Measurements from ENCODE around the gene MSH4. TPM values are rescaled to one million over a fixed set of nuclear protein-coding genes. Genes with fewer than 3 reads are reported as not detected.
"Not testable (repeated sequence)": the region's sequence is repeated elsewhere in the genome, so short reads cannot be mapped to it uniquely, and the experiment has no call there.

Gene MSH4
- total RNA-seq, 2 experiments from 2014 or later: 0.21 to 0.34 TPM

DNA sequence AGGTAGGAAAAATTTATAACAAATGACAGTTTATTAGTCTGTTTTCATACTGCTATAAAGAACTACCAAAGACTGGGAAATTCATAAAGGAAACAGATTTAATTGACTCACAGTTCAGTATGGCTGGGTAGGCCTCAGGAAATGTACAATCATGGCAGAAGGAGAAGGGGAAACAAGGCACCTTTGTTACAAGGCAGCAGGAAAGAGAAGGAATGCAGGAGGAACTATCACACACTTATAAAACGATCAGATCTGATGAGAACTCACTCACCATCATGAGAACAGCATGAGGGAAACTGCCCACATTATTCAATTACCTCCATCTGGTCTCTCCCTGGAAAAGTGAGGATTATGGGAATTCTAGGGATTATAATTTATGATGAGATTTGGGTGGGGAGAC lies 74.3 kb downstream of the MSH4 start:
- ChIA-PET POLR2A (no interaction called here), CTCF (no interaction called here)
- Mint-ChIP-seq H3K9me3 (ENCODE audit: insufficient read depth) (no peaks in the 10 kb centered on the region), H3K36me3 (ENCODE audit: low read depth) (no peaks in the 10 kb centered on the region), H3K27me3 (ENCODE audit: low read depth) (no peaks in the 10 kb centered on the region), H3K27ac (no peak overlapping the region), H3K4me1 (ENCODE audit: low read depth) (no peaks in the 10 kb centered on the region), H3K4me3 (no peak overlapping the region)
- ATAC-seq (no peak), DNase-seq (no peak)

DNA sequence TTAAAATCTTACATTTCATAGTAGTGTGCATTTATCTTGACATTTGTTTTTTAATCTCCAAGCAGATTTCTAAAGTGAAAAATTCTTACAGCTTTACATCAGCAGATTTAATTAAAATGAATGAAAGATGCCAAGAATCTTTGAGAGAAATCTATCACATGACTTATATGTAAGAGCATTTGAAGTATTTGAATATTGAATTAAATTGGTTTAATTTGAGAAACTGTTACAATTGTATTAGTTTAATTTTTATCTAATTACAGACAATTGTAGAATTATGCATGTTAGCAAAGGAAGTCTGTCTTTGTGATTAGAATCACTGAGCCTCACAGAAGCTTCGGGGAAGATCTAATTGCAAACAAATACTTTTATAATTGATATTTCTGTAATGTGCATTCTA lies 83.3 kb downstream of the MSH4 start:
- ChIA-PET POLR2A (no interaction called here), CTCF (no interaction called here)
- DNase-seq: no peak
- Mint-ChIP-seq H3K27me3 (ENCODE audit: low read depth) (no peaks in the 10 kb centered on the region), H3K27ac (no peak overlapping the region), H3K4me1 (ENCODE audit: low read depth) (no peaks in the 10 kb centered on the region), H3K4me3 (no peak overlapping the region), H3K9me3 (ENCODE audit: insufficient read depth) (no peaks in the 10 kb centered on the region), H3K36me3 (ENCODE audit: low read depth) (no peaks in the 10 kb centered on the region)
- ATAC-seq: no peak

DNA sequence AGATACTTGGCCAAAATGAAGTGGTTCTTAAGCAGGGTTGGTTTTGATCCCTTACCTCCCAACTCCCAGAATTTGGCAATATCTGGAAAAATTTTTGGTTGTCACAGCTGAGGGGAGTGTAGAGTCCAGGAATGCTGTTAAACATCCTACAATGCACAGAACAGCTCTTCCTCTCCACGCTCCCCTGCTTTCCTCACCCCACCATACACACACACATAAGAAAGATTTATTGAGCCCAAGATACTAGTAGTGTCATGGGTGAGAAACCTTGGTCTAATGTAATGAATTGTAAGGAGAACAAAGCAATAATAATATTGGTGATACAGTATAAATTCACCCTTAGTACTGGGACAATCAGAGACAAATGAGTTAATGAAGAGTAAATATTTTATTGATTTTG lies 87.8 kb downstream of the MSH4 start:
- no peak for DNase-seq
- no peak overlapping the region for H3K27ac Mint-ChIP-seq
- H3K4me3 Mint-ChIP-seq: no peak overlapping the region
- ATAC-seq: no peak
- no peaks in the 10 kb centered on the region for H3K9me3 Mint-ChIP-seq (ENCODE audit: insufficient read depth)
- no peaks in the 10 kb centered on the region for H3K4me1 Mint-ChIP-seq (ENCODE audit: low read depth)
- CTCF ChIA-PET: no interaction called here
- H3K36me3 Mint-ChIP-seq (ENCODE audit: low read depth): no peaks in the 10 kb centered on the region
- POLR2A ChIA-PET: no interaction called here
- no peaks in the 10 kb centered on the region for H3K27me3 Mint-ChIP-seq (ENCODE audit: low read depth)

DNA sequence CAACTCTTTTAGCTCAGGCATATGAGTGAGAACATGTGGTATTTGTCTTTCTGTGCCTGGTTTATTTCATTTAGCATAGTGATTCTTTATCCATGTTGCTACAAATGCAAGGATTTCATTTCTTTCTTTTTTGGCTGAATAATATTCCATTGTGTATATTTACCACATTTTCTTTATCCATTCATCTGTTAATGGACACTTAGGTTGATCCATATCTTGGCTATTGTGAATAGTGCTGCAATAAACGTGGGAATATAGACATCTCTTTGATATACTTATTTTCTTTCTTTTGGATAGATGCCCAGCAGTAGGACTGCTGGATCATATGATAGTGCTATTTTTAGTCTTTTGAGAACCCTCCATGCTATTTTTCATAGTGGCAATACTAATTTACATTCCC lies 104.7 kb downstream of the MSH4 start:
- POLR2A ChIA-PET: no interaction called here
- CTCF ChIA-PET: no interaction called here
- H3K4me1 Mint-ChIP-seq (ENCODE audit: low read depth): no peaks in the 10 kb centered on the region
- peaks cover 2% of the 10 kb centered on the region for H3K27me3 Mint-ChIP-seq (ENCODE audit: low read depth)
- ATAC-seq (no peak), DNase-seq (no peak)
- no peak overlapping the region for H3K27ac Mint-ChIP-seq
- H3K36me3 Mint-ChIP-seq (ENCODE audit: low read depth): no peaks in the 10 kb centered on the region
- H3K4me3 Mint-ChIP-seq: no peak overlapping the region
- no peaks in the 10 kb centered on the region for H3K9me3 Mint-ChIP-seq (ENCODE audit: insufficient read depth)

DNA sequence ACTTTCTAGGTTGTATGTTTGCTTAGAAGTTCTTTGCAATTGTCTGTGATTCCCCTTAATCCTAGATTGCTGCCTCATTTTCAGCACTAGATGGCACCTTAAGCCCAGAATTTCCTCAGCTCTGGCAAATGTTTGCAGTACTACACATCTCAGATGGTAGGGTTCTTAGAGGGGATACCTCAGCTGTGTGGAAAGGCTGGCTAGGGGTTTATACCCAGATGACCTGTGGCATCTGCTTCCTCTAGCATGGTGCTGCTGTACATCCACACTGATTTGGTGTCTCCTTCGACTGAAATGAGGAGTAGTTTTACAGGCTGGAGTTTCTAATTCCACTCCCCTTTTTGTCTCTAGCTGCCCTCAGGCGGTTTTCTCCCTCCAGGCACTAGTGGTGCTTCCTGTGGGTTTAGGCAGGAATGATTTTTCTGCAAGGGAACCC lies 112.1 kb downstream of the MSH4 start:
- Mint-ChIP-seq H3K36me3 (ENCODE audit: low read depth) (no peaks in the 10 kb centered on the region), H3K4me3 (no peak overlapping the region), H3K27ac (no peak overlapping the region), H3K4me1 (ENCODE audit: low read depth) (no peaks in the 10 kb centered on the region), H3K9me3 (ENCODE audit: insufficient read depth) (no peaks in the 10 kb centered on the region), H3K27me3 (ENCODE audit: low read depth) (no peaks in the 10 kb centered on the region)
- ATAC-seq (no peak), DNase-seq (no peak)
- ChIA-PET POLR2A (no interaction called here), CTCF (no interaction called here)

DNA sequence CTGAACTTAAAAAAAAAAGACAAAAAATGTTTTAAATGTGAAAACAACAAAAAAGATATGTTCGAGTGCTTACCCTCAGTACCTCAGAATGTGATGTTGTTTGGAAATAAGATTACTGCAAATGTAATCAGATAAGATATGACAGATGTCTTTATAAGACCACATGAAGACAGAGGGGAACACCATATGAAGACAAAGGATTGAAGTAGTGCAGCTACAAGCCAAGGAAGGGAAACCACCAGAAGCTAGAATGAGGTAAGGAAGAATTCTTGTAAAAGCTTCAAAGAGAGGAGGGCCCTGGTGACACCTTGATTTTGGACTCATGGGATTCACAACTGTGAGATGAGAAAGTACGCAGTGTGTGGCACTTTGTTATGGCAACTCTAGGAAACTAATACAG lies 120.2 kb downstream of the MSH4 start:
- H3K36me3 Mint-ChIP-seq (ENCODE audit: low read depth): no peaks in the 10 kb centered on the region
- no peak overlapping the region for H3K27ac Mint-ChIP-seq
- no peak overlapping the region for H3K4me3 Mint-ChIP-seq
- POLR2A ChIA-PET: no interaction called here
- CTCF ChIA-PET: interaction anchor here (1.6 kb wide), 1 partner anchor 12 kb away, joined by 3 read pairs; no protein-coding TSS in a partner anchor
- H3K27me3 Mint-ChIP-seq (ENCODE audit: low read depth): no peaks in the 10 kb centered on the region
- H3K9me3 Mint-ChIP-seq (ENCODE audit: insufficient read depth): no peaks in the 10 kb centered on the region
- no peaks in the 10 kb centered on the region for H3K4me1 Mint-ChIP-seq (ENCODE audit: low read depth)
- DNase-seq: no peak
- ATAC-seq: no peak

DNA sequence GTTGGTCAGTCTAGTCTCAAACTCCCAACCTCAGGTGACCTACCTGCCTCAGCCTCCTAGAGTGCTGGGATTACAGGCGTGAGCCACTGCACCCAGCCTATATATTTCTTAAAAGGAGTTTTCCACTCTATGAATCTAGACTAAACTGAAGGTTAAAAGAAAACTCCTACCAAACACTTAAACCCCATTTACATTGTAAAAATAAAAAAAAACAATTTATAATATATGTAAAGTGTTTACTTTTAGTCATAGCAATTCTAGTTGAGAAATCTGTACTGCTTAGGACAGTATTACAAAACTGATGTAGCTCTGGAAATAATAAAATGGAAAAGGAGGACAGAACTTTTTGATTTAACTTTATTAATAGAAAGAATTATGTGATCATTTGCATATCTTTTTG lies 126.0 kb downstream of the MSH4 start:
- ChIA-PET POLR2A (no interaction called here), CTCF (no interaction called here)
- Mint-ChIP-seq H3K36me3 (ENCODE audit: low read depth) (no peaks in the 10 kb centered on the region), H3K27ac (no peak overlapping the region), H3K27me3 (ENCODE audit: low read depth) (no peaks in the 10 kb centered on the region), H3K4me1 (ENCODE audit: low read depth) (no peaks in the 10 kb centered on the region), H3K9me3 (ENCODE audit: insufficient read depth) (no peaks in the 10 kb centered on the region), H3K4me3 (no peak overlapping the region)
- ATAC-seq (no peak), DNase-seq (no peak)

DNA sequence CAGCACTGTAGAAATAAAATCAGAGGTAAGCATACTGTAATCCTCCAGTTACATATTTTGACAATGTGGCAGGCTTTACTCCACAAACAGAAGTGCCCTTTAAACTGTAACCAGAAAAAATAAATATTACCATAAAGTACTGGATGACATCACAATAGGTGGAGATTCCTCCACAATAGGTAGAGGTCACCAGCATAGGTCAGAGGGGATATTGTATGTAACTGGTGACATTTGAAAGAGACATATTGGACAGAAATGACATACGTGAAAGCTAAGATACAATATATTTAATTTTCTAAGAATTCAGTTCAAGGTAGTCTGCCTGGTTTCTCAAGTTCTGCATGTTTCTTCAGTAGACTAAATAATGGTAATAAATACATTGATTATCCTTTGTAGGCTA lies 135.6 kb downstream of the MSH4 start, which contains the start of gene ASB17:
Gene ASB17 (minus strand): TSS at position 101 of the 400 bp plus-strand sequence. CDS start 113 bp downstream, outside the sequence.
- Mint-ChIP-seq H3K27ac (no peak within 1 kb of the TSS), H3K4me3 (no peak within 1 kb of the TSS), H3K27me3 (ENCODE audit: low read depth) (no peaks in the 10 kb centered on the region), H3K4me1 (ENCODE audit: low read depth) (no peaks in the 10 kb centered on the region), H3K9me3 (ENCODE audit: insufficient read depth) (no peaks in the 10 kb centered on the region), H3K36me3 (ENCODE audit: low read depth) (no peaks in the 10 kb centered on the region)
- CTCF ChIA-PET: no interaction called here
- DNase-seq (no peak), ATAC-seq (no peak)
- POLR2A ChIA-PET: no interaction called here

DNA sequence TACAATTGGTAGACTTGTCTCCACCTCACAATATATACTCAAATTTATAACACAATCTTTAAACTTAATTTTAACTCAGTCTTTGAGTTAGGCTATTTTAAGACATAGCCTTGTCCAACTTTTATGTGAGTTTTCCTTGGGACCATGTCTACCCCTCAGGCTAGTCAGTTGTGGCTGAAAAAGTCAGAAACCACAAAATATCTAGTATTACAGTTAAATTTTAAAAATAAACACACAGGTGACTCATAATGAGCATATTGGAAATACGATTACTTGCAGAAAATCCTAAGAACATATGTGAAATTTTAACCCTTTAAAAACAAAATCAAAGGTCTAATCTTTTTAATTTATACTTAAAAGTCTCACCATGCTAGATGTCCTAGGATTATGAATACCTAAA lies 140.4 kb downstream of the MSH4 start:
- DNase-seq: no peak
- H3K9me3 Mint-ChIP-seq (ENCODE audit: insufficient read depth): no peaks in the 10 kb centered on the region
- peaks cover 2% of the 10 kb centered on the region for H3K27me3 Mint-ChIP-seq (ENCODE audit: low read depth)
- H3K27ac Mint-ChIP-seq: no peak overlapping the region
- no peak for ATAC-seq
- ChIA-PET CTCF (no interaction called here), POLR2A (no interaction called here)
- no peak overlapping the region for H3K4me3 Mint-ChIP-seq
- H3K36me3 Mint-ChIP-seq (ENCODE audit: low read depth): no peaks in the 10 kb centered on the region
- H3K4me1 Mint-ChIP-seq (ENCODE audit: low read depth): no peaks in the 10 kb centered on the region

DNA sequence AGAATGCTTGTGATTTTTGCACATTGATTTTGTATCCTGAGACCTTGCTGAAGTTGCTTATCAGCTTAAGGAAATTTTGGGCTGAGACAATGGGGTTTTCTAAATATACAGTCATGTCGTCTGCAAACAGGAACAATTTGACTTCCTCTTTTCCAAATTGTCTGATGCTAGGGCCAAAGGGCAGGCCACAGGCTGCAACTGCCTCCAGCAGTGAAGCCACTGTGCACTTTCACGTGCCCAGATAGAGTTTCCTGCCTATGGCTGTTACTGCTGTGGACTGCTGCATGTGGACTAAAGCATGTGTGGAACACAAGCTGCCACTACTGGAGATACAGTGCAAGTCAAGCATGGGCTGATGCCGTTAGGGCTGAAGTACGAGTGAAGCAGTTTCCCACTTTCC lies 146.4 kb downstream of the MSH4 start:
- H3K27ac Mint-ChIP-seq; POLR2A ChIA-PET; H3K4me1 Mint-ChIP-seq (ENCODE audit: low read depth): not testable (repeated sequence)

DNA sequence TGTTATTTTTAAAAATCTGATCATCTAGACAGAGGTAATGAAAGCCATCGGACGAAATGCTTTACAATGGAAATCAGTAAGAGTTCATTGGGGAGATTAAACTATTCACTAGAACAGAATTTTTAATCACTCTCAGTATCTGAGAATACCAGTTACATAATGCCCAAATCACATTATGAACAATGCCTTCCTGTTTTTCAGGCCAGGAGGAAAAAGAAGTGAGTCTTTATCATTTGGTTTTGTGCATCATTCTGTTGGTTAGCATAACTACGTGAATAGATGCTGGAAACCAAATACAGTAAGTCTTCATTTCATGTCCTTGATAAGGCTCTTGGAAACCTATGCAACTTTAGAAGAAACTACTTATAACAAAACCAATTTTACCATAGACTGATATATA lies 153.5 kb downstream of the MSH4 start:
- DNase-seq (no peak), ATAC-seq (no peak)
- POLR2A ChIA-PET: no interaction called here
- Mint-ChIP-seq H3K9me3 (ENCODE audit: insufficient read depth) (no peaks in the 10 kb centered on the region), H3K36me3 (ENCODE audit: low read depth) (no peaks in the 10 kb centered on the region), H3K4me1 (ENCODE audit: low read depth) (no peaks in the 10 kb centered on the region), H3K4me3 (no peak overlapping the region), H3K27ac (no peak overlapping the region), H3K27me3 (ENCODE audit: low read depth) (peaks cover 2% of the 10 kb centered on the region)
- CTCF ChIA-PET: no interaction called here

More for the DNA sequence above, 146.4 kb downstream of the MSH4 start:
- CTCF ChIA-PET; H3K4me3 Mint-ChIP-seq; H3K27me3 Mint-ChIP-seq (ENCODE audit: low read depth); DNase-seq; H3K36me3 Mint-ChIP-seq (ENCODE audit: low read depth); ATAC-seq; H3K9me3 Mint-ChIP-seq (ENCODE audit: insufficient read depth): not testable (repeated sequence)

DNA sequence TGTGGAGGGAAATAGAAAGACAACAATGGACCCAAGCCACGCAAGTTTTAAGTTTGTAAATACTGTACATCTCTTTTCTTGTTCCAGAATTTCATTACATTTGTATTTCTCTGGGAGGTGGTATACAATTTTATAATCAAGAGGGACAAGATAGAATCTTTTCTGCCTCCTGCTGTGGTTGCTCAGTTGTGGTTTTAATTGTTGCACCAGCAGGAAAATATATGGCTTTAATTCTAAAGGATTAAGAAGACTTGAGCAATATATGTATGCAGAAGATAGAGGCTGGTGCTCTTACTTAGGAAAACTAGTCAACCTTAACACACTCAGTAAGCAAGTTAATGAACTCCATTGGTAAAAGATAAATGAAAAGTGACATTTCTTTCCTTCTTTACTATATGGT lies 155.3 kb downstream of the MSH4 start:
- no peak for DNase-seq
- Mint-ChIP-seq H3K4me3 (no peak overlapping the region), H3K9me3 (ENCODE audit: insufficient read depth) (no peaks in the 10 kb centered on the region), H3K27ac (no peak overlapping the region), H3K4me1 (ENCODE audit: low read depth) (no peaks in the 10 kb centered on the region), H3K36me3 (ENCODE audit: low read depth) (no peaks in the 10 kb centered on the region), H3K27me3 (ENCODE audit: low read depth) (peaks cover 3% of the 10 kb centered on the region)
- CTCF ChIA-PET: no interaction called here
- ATAC-seq: no peak
- POLR2A ChIA-PET: no interaction called here

DNA sequence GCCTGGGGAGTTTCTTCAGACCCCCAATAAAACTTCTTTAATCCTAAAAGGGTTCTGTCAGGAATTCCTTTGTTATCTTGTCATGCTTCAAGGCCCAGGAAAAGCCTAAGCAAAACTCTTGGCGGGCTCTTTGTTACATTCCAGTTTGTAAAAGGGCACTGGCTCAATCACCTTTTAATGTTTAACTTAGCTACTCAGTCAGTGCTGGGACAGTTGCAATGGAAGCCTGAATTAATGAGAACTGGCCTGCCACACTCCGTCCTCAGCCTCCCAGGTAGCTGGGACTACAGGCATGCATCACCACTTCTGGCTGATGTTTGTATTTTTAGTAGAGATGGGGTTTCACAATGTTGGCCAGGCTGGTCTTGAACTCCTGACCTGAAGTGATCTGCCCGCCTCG lies 156.8 kb downstream of the MSH4 start:
- H3K4me3 Mint-ChIP-seq: no peak overlapping the region

More for the DNA sequence above, 156.8 kb downstream of the MSH4 start:
- ATAC-seq: no peak
- no peaks in the 10 kb centered on the region for H3K36me3 Mint-ChIP-seq (ENCODE audit: low read depth)
- POLR2A ChIA-PET: no interaction called here
- DNase-seq: no peak
- peaks cover 3% of the 10 kb centered on the region for H3K27me3 Mint-ChIP-seq (ENCODE audit: low read depth)
- no peaks in the 10 kb centered on the region for H3K9me3 Mint-ChIP-seq (ENCODE audit: insufficient read depth)
- CTCF ChIA-PET: no interaction called here
- no peaks in the 10 kb centered on the region for H3K4me1 Mint-ChIP-seq (ENCODE audit: low read depth)
- H3K27ac Mint-ChIP-seq: no peak overlapping the region

All from activated CD8-positive, alpha-beta T cell treated with anti-CD3 and anti-CD28 coated beads, Interleukin-2, amount 10 ng/mL, durations not matched to agents 7 days and 5 days (primary cell).